ENCODE data around the gene ITGB6. TPM values are rescaled to one million over a fixed set of nuclear protein-coding genes. Genes with fewer than 3 reads are reported as not detected.

ITGB6 gene
- total RNA-seq, 1 donor from 2014 or later, result 7.6 TPM

DNA sequence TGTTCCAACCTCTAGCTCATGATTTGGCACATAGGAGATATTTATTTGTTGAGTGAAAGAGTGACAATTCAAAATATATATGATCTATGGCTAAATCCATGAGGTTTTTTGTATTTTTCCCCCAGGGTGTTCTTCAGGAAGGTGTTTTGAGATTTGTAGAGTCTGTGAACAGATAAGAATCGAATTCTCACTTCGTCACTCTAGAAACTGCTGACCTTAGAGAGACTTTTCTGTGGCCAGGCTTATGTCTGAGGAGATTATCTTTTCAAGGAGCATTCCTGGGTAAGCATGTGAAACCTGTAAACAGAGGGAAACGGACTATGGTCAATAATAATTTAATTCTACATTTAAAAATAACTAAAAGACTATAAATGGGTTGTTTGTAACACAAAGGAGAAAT is 849 bp upstream of the ITGB6 start:
- no peak overlapping the region for H3K4me2 ChIP-seq (ENCODE audit: low read length)
- TF ChIP-seq CTCF (IDR thresholded peaks at IDR 0.05; ENCODE audit: insufficient read depth, low read depth, low read length), result no peak
- no peak for TF ChIP-seq EZH2 (IDR thresholded peaks at IDR 0.05; ENCODE audit: insufficient read depth, low read length)
- FAIRE-seq (no peak), DNase-seq (ENCODE audit: low read depth) (no peak)
- no peaks in the 10 kb centered on the region for H3K9me3 ChIP-seq (ENCODE audit: insufficient read depth, low read depth, low read length)
- peaks cover 14% of the 10 kb centered on the region for H3K4me1 ChIP-seq (ENCODE audit: insufficient read depth, low read length)
- no peak overlapping the region for H3K27ac ChIP-seq (ENCODE audit: low read depth, low read length)
- H3K36me3 ChIP-seq (ENCODE audit: insufficient read depth, low read length), result no peaks in the 10 kb centered on the region
- H3K27me3 ChIP-seq (ENCODE audit: insufficient read depth, low read length), result no peaks in the 10 kb centered on the region
- H3K9ac ChIP-seq (ENCODE audit: low read length), result no peak overlapping the region
- no peaks in the 10 kb centered on the region for H3K27me3 Mint-ChIP-seq (ENCODE audit: low read depth, unreplicated experiment)
- H3K4me3 ChIP-seq (ENCODE audit: insufficient read depth, low read depth, low read length), result no peak overlapping the region
- no peak overlapping the region for H3K4me3 Mint-ChIP-seq (ENCODE audit: unreplicated experiment)
- H4K20me1 ChIP-seq (ENCODE audit: insufficient read depth, low read length), result no peaks in the 10 kb centered on the region
- H3K27ac Mint-ChIP-seq (ENCODE audit: unreplicated experiment), result peak overlapping the region; percentile 45
- no peaks in the 10 kb centered on the region for H3K36me3 Mint-ChIP-seq (ENCODE audit: low read depth, unreplicated experiment)
- no peaks in the 10 kb centered on the region for H3K79me2 ChIP-seq (ENCODE audit: insufficient read depth, low read length)
- no peak overlapping the region for H2AFZ ChIP-seq (ENCODE audit: low read depth, low read length)
- H3K9me3 Mint-ChIP-seq (ENCODE audit: unreplicated experiment), result peaks cover 2% of the 10 kb centered on the region
- peaks cover 47% of the 10 kb centered on the region for H3K4me1 Mint-ChIP-seq (ENCODE audit: low read depth, unreplicated experiment)

DNA sequence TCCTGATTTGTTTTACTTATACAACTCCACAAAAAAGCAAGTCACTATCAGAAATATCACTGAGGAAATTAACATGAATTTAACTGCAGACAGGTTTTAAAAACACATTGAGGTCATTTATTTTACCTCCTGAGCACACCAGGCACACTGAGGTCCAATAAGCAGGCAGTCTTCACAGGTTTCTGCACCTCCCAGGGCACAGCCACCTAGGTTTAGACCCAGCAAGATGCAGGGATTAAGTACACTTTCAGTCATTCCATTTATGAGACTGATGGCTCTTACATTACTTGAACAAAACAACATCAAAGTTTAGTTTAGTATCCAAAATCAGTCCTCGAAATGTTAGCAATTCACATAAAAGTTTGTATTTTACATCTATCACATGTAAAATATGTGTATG is 1.0 kb downstream of the ITGB6 start:
- FAIRE-seq (no peak), DNase-seq (ENCODE audit: low read depth) (no peak)
- Histone ChIP-seq H2AFZ (ENCODE audit: low read depth, low read length) (no peak overlapping the region), H4K20me1 (ENCODE audit: insufficient read depth, low read length) (no peaks in the 10 kb centered on the region), H3K9ac (ENCODE audit: low read length) (no peak overlapping the region), H3K9me3 (ENCODE audit: insufficient read depth, low read depth, low read length) (no peaks in the 10 kb centered on the region), H3K4me2 (ENCODE audit: low read length) (no peak overlapping the region), H3K27me3 (ENCODE audit: insufficient read depth, low read length) (no peaks in the 10 kb centered on the region), H3K36me3 (ENCODE audit: insufficient read depth, low read length) (no peaks in the 10 kb centered on the region), H3K27ac (ENCODE audit: low read depth, low read length) (no peak overlapping the region), H3K4me3 (ENCODE audit: insufficient read depth, low read depth, low read length) (no peak overlapping the region), H3K79me2 (ENCODE audit: insufficient read depth, low read length) (no peaks in the 10 kb centered on the region), H3K4me1 (ENCODE audit: insufficient read depth, low read length) (no peaks in the 10 kb centered on the region)
- Mint-ChIP-seq H3K36me3 (ENCODE audit: low read depth, unreplicated experiment) (no peaks in the 10 kb centered on the region), H3K4me3 (ENCODE audit: unreplicated experiment) (no peak overlapping the region), H3K27ac (ENCODE audit: unreplicated experiment) (no peak overlapping the region), H3K4me1 (ENCODE audit: low read depth, unreplicated experiment) (peaks cover 31% of the 10 kb centered on the region), H3K27me3 (ENCODE audit: low read depth, unreplicated experiment) (no peaks in the 10 kb centered on the region), H3K9me3 (ENCODE audit: unreplicated experiment) (no peaks in the 10 kb centered on the region)
- no peak for TF ChIP-seq CTCF (IDR thresholded peaks at IDR 0.05; ENCODE audit: insufficient read depth, low read depth, low read length)
- TF ChIP-seq EZH2 (IDR thresholded peaks at IDR 0.05; ENCODE audit: insufficient read depth, low read length), result no peak

- H3K9ac ChIP-seq (ENCODE audit: low read length), result no peak overlapping the region
Measured at GRCh38 chr2:160197587-160197986, 2.5 kb downstream of the ITGB6 start.

More at GRCh38 chr2:160197587-160197986, 2.5 kb downstream of the ITGB6 start:
- H3K36me3 Mint-ChIP-seq (ENCODE audit: low read depth, unreplicated experiment), result no peaks in the 10 kb centered on the region
- Histone ChIP-seq H3K4me1 (ENCODE audit: insufficient read depth, low read length) (no peaks in the 10 kb centered on the region), H3K4me2 (ENCODE audit: low read length) (no peak overlapping the region), H3K27ac (ENCODE audit: low read depth, low read length) (no peak overlapping the region), H3K27me3 (ENCODE audit: insufficient read depth, low read length) (no peaks in the 10 kb centered on the region), H3K79me2 (ENCODE audit: insufficient read depth, low read length) (no peaks in the 10 kb centered on the region), H2AFZ (ENCODE audit: low read depth, low read length) (no peak overlapping the region), H3K4me3 (ENCODE audit: insufficient read depth, low read depth, low read length) (no peak overlapping the region), H3K9me3 (ENCODE audit: insufficient read depth, low read depth, low read length) (no peaks in the 10 kb centered on the region), H3K36me3 (ENCODE audit: insufficient read depth, low read length) (no peaks in the 10 kb centered on the region), H4K20me1 (ENCODE audit: insufficient read depth, low read length) (no peaks in the 10 kb centered on the region)
- DNase-seq (ENCODE audit: low read depth), result no peak
- TF ChIP-seq CTCF (IDR thresholded peaks at IDR 0.05; ENCODE audit: insufficient read depth, low read depth, low read length) (no peak), EZH2 (IDR thresholded peaks at IDR 0.05; ENCODE audit: insufficient read depth, low read length) (no peak)
- no peak overlapping the region for H3K4me3 Mint-ChIP-seq (ENCODE audit: unreplicated experiment)
- FAIRE-seq, result no peak
- no peaks in the 10 kb centered on the region for H3K27me3 Mint-ChIP-seq (ENCODE audit: low read depth, unreplicated experiment)
- no peaks in the 10 kb centered on the region for H3K9me3 Mint-ChIP-seq (ENCODE audit: unreplicated experiment)
- peaks cover 20% of the 10 kb centered on the region for H3K4me1 Mint-ChIP-seq (ENCODE audit: low read depth, unreplicated experiment)
- no peak overlapping the region for H3K27ac Mint-ChIP-seq (ENCODE audit: unreplicated experiment)

Measured in astrocyte (in vitro differentiated cells and primary cell).